OCI-LY1 (cell line): ENCODE results near the gene DNMBP.
"Not testable (repeated sequence)": the region's sequence is repeated elsewhere in the genome, so short reads cannot be mapped to it uniquely, and the experiment has no call there.

Experiments
- H2AFZ ChIP-seq: fragments of 200-600 bp; sonication (generic), shearing (Covaris generic); 2 replicates; pipeline ENCODE4 v1.6.0; 2014; ENCODE audit warnings: antibody characterized with exemption, mild to moderate bottlenecking, low read length
- H3F3A ChIP-seq: fragments of 200-600 bp; sonication (generic), shearing (Covaris generic); 2 replicates; pipeline ENCODE4 v1.6.0; 2014; ENCODE audit warnings: mild to moderate bottlenecking, antibody characterized with exemption, low read length, moderate library complexity; ENCODE audit not compliant: insufficient read depth
- H3K27ac ChIP-seq: fragments of 200-600 bp; sonication (generic); 2 replicates; pipeline ENCODE4 v1.5.1; 2014; ENCODE audit warnings: low read length, mixed run types, mild to moderate bottlenecking, low read depth; ENCODE audit not compliant: poor library complexity, severe bottlenecking
- H3K27me3 ChIP-seq: fragments of 200-600 bp; sonication (generic); 2 replicates; pipeline ENCODE4 v1.6.0; 2014; ENCODE audit warnings: antibody characterized with exemption, mild to moderate bottlenecking, low read length, moderate library complexity; ENCODE audit not compliant: insufficient read depth
- H3K36me3 ChIP-seq: fragments of 200-600 bp; sonication (generic); 2 replicates; pipeline ENCODE4 v1.6.1; 2014; ENCODE audit warnings: mild to moderate bottlenecking, antibody characterized with exemption, low read length, moderate library complexity, mixed read lengths; ENCODE audit not compliant: insufficient read depth
- H3K4me1 ChIP-seq: fragments of 200-600 bp; sonication (generic); 2 replicates; pipeline ENCODE4 v1.5.1; 2014; ENCODE audit warnings: mild to moderate bottlenecking, low read length, moderate library complexity; ENCODE audit not compliant: insufficient read depth, severe bottlenecking
- H3K4me2 ChIP-seq: fragments of 200-600 bp; sonication (generic), shearing (Covaris generic); 2 replicates; pipeline ENCODE4 v1.6.1; 2014; ENCODE audit warnings: low read length
- H3K4me3 ChIP-seq: fragments of 200-600 bp; sonication (generic); 2 replicates; pipeline ENCODE4 v1.5.1; 2014; ENCODE audit warnings: low read length, low read depth, mild to moderate bottlenecking, mixed read lengths; ENCODE audit not compliant: poor library complexity, severe bottlenecking
- H3K79me2 ChIP-seq: fragments of 200-600 bp; shearing (Covaris generic); 2 replicates; pipeline ENCODE4 v1.6.1; 2016; ENCODE audit warnings: mixed run types, low read length, mixed read lengths; ENCODE audit not compliant: insufficient read depth
- H3K9ac ChIP-seq: fragments of 200-600 bp; sonication (generic), shearing (Covaris generic); 2 replicates; pipeline ENCODE4 v1.6.1; 2014; ENCODE audit warnings: mild to moderate bottlenecking, low read length, mixed read lengths
- H3K9me2 ChIP-seq: fragments of 200-600 bp; sonication (generic), shearing (Covaris generic); 2 replicates; pipeline ENCODE4 v1.6.1; 2014; ENCODE audit warnings: low read depth, mild to moderate bottlenecking, low read length, mixed read lengths
- H3K9me3 ChIP-seq: fragments of 200-600 bp; shearing (Covaris generic); 2 replicates; pipeline ENCODE4 v1.6.1; 2014; ENCODE audit warnings: low read length, mixed read lengths
- H4K20me1 ChIP-seq: fragments of 200-600 bp; sonication (generic), shearing (Covaris generic); 2 replicates; pipeline ENCODE4 v1.6.0; 2016; ENCODE audit warnings: mild to moderate bottlenecking, low read length; ENCODE audit not compliant: insufficient read depth
- EZH2 ChIP-seq: fragments of 200-600 bp; sonication (generic), shearing (Covaris generic); IDR thresholded peaks from 2 replicates; pipeline ENCODE4 v1.8.0; 2017; ENCODE audit warnings: borderline replicate concordance, mixed run types, mild to moderate bottlenecking, antibody characterized with exemption, low read length, moderate library complexity, mixed read lengths
- TF ChIP-seq, protein P1 (sequence below): fragments of 200-600 bp; sonication (generic), shearing (Covaris generic); IDR thresholded peaks from 2 replicates; pipeline ENCODE4 v1.5.1; 2017; ENCODE audit warnings: mild to moderate bottlenecking, antibody characterized with exemption, low read length, moderate library complexity, mixed read lengths

Gene DNMBP

DNA sequence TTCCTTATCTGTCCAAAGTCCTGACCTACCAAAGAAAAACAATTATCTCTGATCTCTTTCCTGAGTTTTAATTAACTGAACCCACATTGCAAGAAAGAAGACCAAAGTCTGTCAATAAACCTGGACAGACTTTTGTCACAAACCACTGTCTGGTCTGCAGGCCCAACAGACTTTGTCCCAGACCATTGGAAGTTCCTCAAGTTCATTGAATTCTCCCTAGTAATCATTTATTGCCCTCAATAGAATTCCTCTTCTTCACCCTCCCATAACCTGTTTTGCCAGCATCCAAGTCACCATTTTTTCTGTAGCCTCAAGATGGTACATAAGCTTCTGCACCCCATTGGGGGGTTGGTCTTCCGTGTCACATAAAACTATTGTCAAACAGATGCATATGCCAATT is 3.9 kb upstream of the DNMBP start:
- Histone ChIP-seq H3K27ac (peak overlapping the region; percentile 97), H3K4me1 (peaks cover 47% of the 10 kb centered on the region), H3F3A (no peaks in the 10 kb centered on the region), H3K79me2 (peaks cover 8% of the 10 kb centered on the region), H2AFZ (no peak overlapping the region), H3K4me3 (peak overlapping the region; percentile 12), H3K9me3 (no peaks in the 10 kb centered on the region), H3K4me2 (peak overlapping the region; percentile 50), H3K27me3 (no peaks in the 10 kb centered on the region), H3K9ac (peak overlapping the region; percentile 46), H3K36me3 (no peaks in the 10 kb centered on the region), H4K20me1 (no peaks in the 10 kb centered on the region), H3K9me2 (no peaks in the 10 kb centered on the region)
- no peak for TF ChIP-seq EZH2
- TF ChIP-seq, protein P1, sequence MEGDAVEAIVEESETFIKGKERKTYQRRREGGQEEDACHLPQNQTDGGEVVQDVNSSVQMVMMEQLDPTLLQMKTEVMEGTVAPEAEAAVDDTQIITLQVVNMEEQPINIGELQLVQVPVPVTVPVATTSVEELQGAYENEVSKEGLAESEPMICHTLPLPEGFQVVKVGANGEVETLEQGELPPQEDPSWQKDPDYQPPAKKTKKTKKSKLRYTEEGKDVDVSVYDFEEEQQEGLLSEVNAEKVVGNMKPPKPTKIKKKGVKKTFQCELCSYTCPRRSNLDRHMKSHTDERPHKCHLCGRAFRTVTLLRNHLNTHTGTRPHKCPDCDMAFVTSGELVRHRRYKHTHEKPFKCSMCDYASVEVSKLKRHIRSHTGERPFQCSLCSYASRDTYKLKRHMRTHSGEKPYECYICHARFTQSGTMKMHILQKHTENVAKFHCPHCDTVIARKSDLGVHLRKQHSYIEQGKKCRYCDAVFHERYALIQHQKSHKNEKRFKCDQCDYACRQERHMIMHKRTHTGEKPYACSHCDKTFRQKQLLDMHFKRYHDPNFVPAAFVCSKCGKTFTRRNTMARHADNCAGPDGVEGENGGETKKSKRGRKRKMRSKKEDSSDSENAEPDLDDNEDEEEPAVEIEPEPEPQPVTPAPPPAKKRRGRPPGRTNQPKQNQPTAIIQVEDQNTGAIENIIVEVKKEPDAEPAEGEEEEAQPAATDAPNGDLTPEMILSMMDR = no peak

DNA sequence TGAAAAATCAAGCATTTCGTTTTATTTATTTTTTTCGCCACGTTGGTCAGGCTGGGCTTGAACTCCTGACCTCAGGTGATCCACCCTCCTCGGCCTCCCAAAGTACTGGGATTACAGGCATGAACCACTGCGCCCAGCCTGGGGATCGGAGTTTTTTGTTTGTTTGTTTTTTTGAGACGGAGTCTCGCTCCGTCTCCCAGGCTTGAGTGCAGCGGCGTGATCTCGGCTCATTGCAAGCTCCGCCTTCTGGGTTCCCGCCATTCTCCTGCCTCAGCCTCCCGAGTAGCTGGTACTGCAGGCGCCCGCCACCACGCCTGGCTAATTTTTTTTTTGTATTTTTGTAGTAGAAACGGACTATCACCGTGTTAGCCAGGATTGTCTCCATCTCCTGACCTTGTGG is 2.2 kb upstream of the DNMBP start:
- H3K27me3 ChIP-seq, H2AFZ ChIP-seq, H3K4me2 ChIP-seq, H3K4me3 ChIP-seq, H3K36me3 ChIP-seq, H3K9ac ChIP-seq, H3F3A ChIP-seq, H3K9me3 ChIP-seq, H4K20me1 ChIP-seq, H3K9me2 ChIP-seq: not testable (repeated sequence)
- Histone ChIP-seq H3K79me2 (peaks cover 25% of the 10 kb centered on the region), H3K4me1 (peaks cover 53% of the 10 kb centered on the region), H3K27ac (peak overlapping the region; percentile 97)

DNA sequence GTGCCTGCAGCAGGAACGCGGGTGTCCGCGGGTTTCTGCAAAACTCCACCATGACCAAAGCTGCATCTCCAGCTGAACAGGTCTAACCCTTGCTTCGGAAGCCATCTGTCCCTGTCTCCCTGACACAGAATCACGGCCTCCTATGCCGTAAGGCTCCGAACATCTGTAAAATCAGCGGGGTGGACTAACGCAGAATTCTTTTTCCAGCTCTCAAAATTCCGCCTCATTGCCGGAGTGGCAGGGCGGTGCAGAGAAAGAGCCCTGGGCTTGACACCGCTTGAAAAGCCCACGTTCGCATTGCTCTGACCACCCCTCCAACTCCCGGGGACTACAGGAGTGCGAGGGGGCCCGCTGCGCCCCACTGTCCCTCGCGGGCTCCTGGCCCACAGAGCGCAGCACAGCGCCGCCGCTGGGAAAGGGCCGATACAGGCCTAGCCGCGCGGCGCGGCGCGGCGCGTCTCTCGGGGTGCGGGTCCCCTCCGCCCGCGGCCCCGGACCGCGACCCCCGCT is 409 bp downstream of the DNMBP start:
- Histone ChIP-seq H3F3A (no peaks in the 10 kb centered on the region), H4K20me1 (no peaks in the 10 kb centered on the region), H3K9me3 (no peaks in the 10 kb centered on the region), H3K27me3 (no peaks in the 10 kb centered on the region), H3K9me2 (no peaks in the 10 kb centered on the region), H3K36me3 (no peaks in the 10 kb centered on the region), H3K79me2 (peaks cover 50% of the 10 kb centered on the region), H3K27ac (peak overlapping the region; percentile 89), H3K4me3 (peak overlapping the region; percentile 98), H3K9ac (peak overlapping the region; percentile 91), H3K4me1 (peaks cover 67% of the 10 kb centered on the region), H3K4me2 (peak overlapping the region; percentile 94), H2AFZ (no peak overlapping the region)
- TF ChIP-seq, protein P1 = peak; percentile 23; the same call in 1 of the 2 replicates
- TF ChIP-seq EZH2 = no peak

DNA sequence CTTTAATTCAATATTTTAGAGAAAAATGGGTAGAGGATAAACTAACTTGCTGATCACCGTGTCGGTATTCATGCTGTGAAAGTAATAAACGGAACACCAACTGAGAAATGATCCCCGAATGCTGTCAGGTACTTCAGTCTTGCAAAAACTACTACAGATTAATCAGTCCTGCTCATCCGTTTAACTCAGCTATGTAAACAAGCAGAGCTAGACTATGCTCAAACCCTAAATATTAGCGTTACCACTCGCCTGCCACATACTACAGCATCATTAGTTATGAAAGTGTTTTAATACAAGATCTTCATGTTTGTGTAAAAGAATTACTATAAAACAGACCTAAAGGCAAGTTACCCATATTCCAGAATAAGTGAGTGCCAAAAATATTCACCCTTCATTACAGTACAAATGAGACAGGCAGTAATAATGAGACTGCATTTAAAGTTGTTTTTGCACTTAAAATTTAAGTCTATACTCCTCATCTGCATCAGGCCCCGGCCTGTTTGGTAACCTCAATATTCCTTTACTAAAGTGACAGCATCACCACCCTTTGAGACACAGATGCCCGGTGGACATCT is 952 bp downstream of the DNMBP start:
- H3K79me2 ChIP-seq = peaks cover 56% of the 10 kb centered on the region

More for the DNA sequence above, 952 bp downstream of the DNMBP start:
- peak overlapping the region; percentile 91 for H3K9ac ChIP-seq
- H3K4me1 ChIP-seq = peaks cover 61% of the 10 kb centered on the region
- no peaks in the 10 kb centered on the region for H3K9me3 ChIP-seq
- H3K4me2 ChIP-seq = peak overlapping the region; percentile 94
- H3K4me3 ChIP-seq = peak overlapping the region; percentile 98
- H3K27me3 ChIP-seq = no peaks in the 10 kb centered on the region
- no peaks in the 10 kb centered on the region for H3K36me3 ChIP-seq
- H3K27ac ChIP-seq = peak overlapping the region; percentile 89
- no peak overlapping the region for H2AFZ ChIP-seq
- TF ChIP-seq, protein P1 = no peak
- no peak for TF ChIP-seq EZH2
- no peaks in the 10 kb centered on the region for H3K9me2 ChIP-seq
- H3F3A ChIP-seq = no peaks in the 10 kb centered on the region
- no peaks in the 10 kb centered on the region for H4K20me1 ChIP-seq
